ENCODE results near the gene DNAH14. TPM values are rescaled to one million over a fixed set of nuclear protein-coding genes. Genes with fewer than 3 reads are reported as not detected.

DNAH14 gene
- total RNA-seq, 1 experiment from 2014 or later: 39.7 TPM

- H3K4me3 Mint-ChIP-seq: no peak overlapping the region
- H3K4me1 ChIP-seq (ENCODE audit: insufficient read depth, low read length): no peaks in the 10 kb centered on the region
- no peak overlapping the region for H3K27ac ChIP-seq (ENCODE audit: insufficient read length, low read depth, low read length)
- peaks cover 34% of the 10 kb centered on the region for H3K27me3 Mint-ChIP-seq (ENCODE audit: low read depth)
- no peak overlapping the region for H3K9ac ChIP-seq (ENCODE audit: extremely low read depth, insufficient read length, low read length)
- H3K79me1 ChIP-seq (ENCODE audit: insufficient read depth, low read depth, low read length, poor library complexity, severe bottlenecking): no peaks in the 10 kb centered on the region
- H4K8ac ChIP-seq (replicated peaks; ENCODE audit: insufficient read length, low read depth, low read length): no peak overlapping the region
- no peak overlapping the region for H3K56ac ChIP-seq (ENCODE audit: insufficient read length, low read depth, low read length)
- no peak overlapping the region for H3K18ac ChIP-seq (ENCODE audit: insufficient read length, low read depth, low read length)
- no peaks in the 10 kb centered on the region for H3K36me3 Mint-ChIP-seq (ENCODE audit: insufficient read depth in 1 of 3, low read depth in 3 of 3)
- no peak overlapping the region for H2BK15ac ChIP-seq (ENCODE audit: low read depth, low read length)
- no peak overlapping the region for H4K5ac ChIP-seq (ENCODE audit: insufficient read length, low read depth, low read length)
- H2BK120ac ChIP-seq (ENCODE audit: low read depth, low read length, poor library complexity, severe bottlenecking): no peak overlapping the region
- no peak overlapping the region for H2BK5ac ChIP-seq (ENCODE audit: insufficient read length, low read length)
- no peaks in the 10 kb centered on the region for H4K20me1 ChIP-seq (ENCODE audit: control insufficient read depth, insufficient read depth, insufficient read length)
- H2AFZ ChIP-seq (ENCODE audit: low read length): no peak overlapping the region
- no peak overlapping the region for H3K4me2 ChIP-seq (ENCODE audit: insufficient read depth, insufficient read length, low read length)
- H3K14ac ChIP-seq (ENCODE audit: insufficient read depth, low read length): no peak overlapping the region
- DNase-seq: no peak
- no peak overlapping the region for H2AK5ac ChIP-seq (ENCODE audit: insufficient read length, low read length)
- H3K4ac ChIP-seq (ENCODE audit: low read depth, low read length): no peak overlapping the region
- no peak overlapping the region for H2BK12ac ChIP-seq (ENCODE audit: insufficient read length, low read depth, low read length)
- TF ChIP-seq CTCF (conservative IDR thresholded peaks at IDR 0.05): no peak
- no peak overlapping the region for H3T11ph ChIP-seq (ENCODE audit: low read length)
- H3K27ac Mint-ChIP-seq: no peak overlapping the region
- no peak overlapping the region for H2BK20ac ChIP-seq (ENCODE audit: low read depth, low read length, poor library complexity, severe bottlenecking)
- H4K91ac ChIP-seq (ENCODE audit: insufficient read length, low read depth, low read length): no peak overlapping the region
- H3K79me2 ChIP-seq (ENCODE audit: insufficient read depth, low read length): no peaks in the 10 kb centered on the region
- H3K23me2 ChIP-seq (ENCODE audit: insufficient read length, low read depth, low read length, poor library complexity, severe bottlenecking): no peaks in the 10 kb centered on the region
- H3K4me1 Mint-ChIP-seq: peaks cover 0 to 9% of the 10 kb centered on the region in 2 experiments; a peak in 2 of 4 replicates
- no peaks in the 10 kb centered on the region for H3K9me3 ChIP-seq (ENCODE audit: control insufficient read depth, low read depth, low read length)
- H3K9me3 Mint-ChIP-seq: no peaks in the 10 kb centered on the region
- H3K27me3 ChIP-seq (ENCODE audit: insufficient read depth, low read length): peaks cover 8% of the 10 kb centered on the region; the same call in 1 of the 2 replicates
- H3K23ac ChIP-seq (ENCODE audit: insufficient read length, low read depth, low read length): no peak overlapping the region
These were observed 433.3 kb downstream of the DNAH14 start for GRCh38 chr1:225362805-225363204.
